Thyroid gland (tissue), 4 donors: ENCODE data around the gene SOX13.

ENCODE experiments used
- CTCF ChIP-seq, 6 experiments: fragments of 200-600 bp in 3 of 6; fragments of 450-650 bp in 3 of 6; sonication (generic) in 3 of 6; IDR thresholded peaks; one replicate each; pipeline ENCODE4 v1.5.1; 2016 to 2019; ENCODE audit warnings: antibody characterized with exemption in 6 of 6, mild to moderate bottlenecking in 2 of 6, inconsistent platforms in 1 of 6, moderate library complexity in 1 of 6
- POLR2A ChIP-seq, 2 donors: fragments of 450-650 bp; IDR thresholded peaks; one replicate each; pipeline ENCODE4 v1.6.1; 2017; ENCODE audit warnings: antibody characterized with exemption in 2 of 2, mild to moderate bottlenecking in 2 of 2, moderate library complexity in 1 of 2

- no peak for TF ChIP-seq POLR2A (IDR thresholded peaks at IDR 0.05)
- TF ChIP-seq CTCF (IDR thresholded peaks at IDR 0.05) = no peak
These were observed 21.7 kb upstream of the SOX13 start for GRCh38 chr1:204051258-204051657.
